BLaER1 treated with 17β-estradiol and CSF1 and Interleukin-3, amounts not matched to agents 10 nM and 100 nM (cell line): Measurements from ENCODE around the gene LYSMD2.

Source experiments
- H3K27ac ChIP-seq, 11 experiments: shearing (Covaris generic); formaldehyde crosslinking; 2 replicates each; pipeline ENCODE4 v1.8.1; 2022
- H3K27me3 ChIP-seq, 11 experiments: shearing (Covaris generic); formaldehyde crosslinking; 2 replicates each; pipeline ENCODE4 v1.8.1; 2022
- H3K36me3 ChIP-seq, 11 experiments: shearing (Covaris generic); formaldehyde crosslinking; 2 replicates each; pipeline ENCODE4 v1.8.1; 2022
- H3K4me1 ChIP-seq, 10 experiments: shearing (Covaris generic); formaldehyde crosslinking; 2 replicates each; pipeline ENCODE4 v1.8.1; 2022
- H3K4me2 ChIP-seq, 11 experiments: shearing (Covaris generic); formaldehyde crosslinking; 2 replicates each; pipeline ENCODE4 v1.8.1; 2022
- H3K4me3 ChIP-seq, 10 experiments: shearing (Covaris generic); formaldehyde crosslinking; 2 replicates each; pipeline ENCODE4 v1.8.1; 2022
- H3K9ac ChIP-seq, 11 experiments: shearing (Covaris generic); formaldehyde crosslinking; 2 replicates each; pipeline ENCODE4 v1.8.1; 2022
- H3K9me3 ChIP-seq, 11 experiments: shearing (Covaris generic); formaldehyde crosslinking; replicated peaks in 1 of 11; 2 replicates each; pipeline ENCODE4 v1.8.1; 2022
- H4K20me1 ChIP-seq, 11 experiments: shearing (Covaris generic); formaldehyde crosslinking; 2 replicates each; pipeline ENCODE4 v1.8.1; 2022
- Cebpa-rat ChIP-seq, 11 experiments: shearing (Covaris generic); IDR thresholded peaks; 2 replicates each; pipeline ENCODE4 v1.8.1; 2022

LYSMD2 gene

DNA sequence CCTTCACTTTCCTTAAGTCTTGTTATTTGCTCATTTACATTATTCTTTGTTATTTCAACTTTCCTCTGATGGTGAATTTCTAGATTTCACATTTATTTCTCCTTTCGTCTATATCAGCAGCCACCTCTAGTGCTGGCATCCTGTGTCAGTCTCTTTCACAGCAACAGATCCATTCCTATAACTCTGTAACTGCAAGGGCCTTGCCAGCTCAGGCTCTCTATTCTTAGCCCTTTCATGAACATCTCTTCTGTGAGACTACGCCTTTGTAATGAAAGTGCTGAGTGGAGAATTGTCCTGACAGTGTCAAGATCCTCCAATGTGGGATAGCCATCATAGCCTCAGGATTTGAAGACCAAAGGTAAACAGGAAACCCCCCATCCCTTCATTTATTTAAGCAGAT, 60.0 kb downstream of the LYSMD2 start:
- TF ChIP-seq Cebpa-rat (IDR thresholded peaks at IDR 0.05) = no peak
- no peaks in the 10 kb centered on the region for H3K27me3 ChIP-seq
- no peaks in the 10 kb centered on the region for H4K20me1 ChIP-seq
- H3K4me2 ChIP-seq = peak overlapping the region in 2 of 11 experiments; percentile 13 to 30; a peak in 3 of 22 replicates
- H3K27ac ChIP-seq = peak overlapping the region in 9 of 11 experiments; percentile 0 to 64 (median 55); a peak in 14 of 22 replicates
- H3K4me1 ChIP-seq = peaks cover 0 to 45% (median 15%) of the 10 kb centered on the region in 10 experiments; a peak in 13 of 20 replicates
- H3K4me3 ChIP-seq = no peak overlapping the region
- H3K9ac ChIP-seq = no peak overlapping the region
- H3K36me3 ChIP-seq = no peaks in the 10 kb centered on the region
- no peaks in the 10 kb centered on the region for H3K9me3 ChIP-seq

GRCh38 chr15:51677021-51677420, 60.4 kb downstream of the LYSMD2 start:
- H3K9me3 ChIP-seq = no peaks in the 10 kb centered on the region
- H4K20me1 ChIP-seq = no peaks in the 10 kb centered on the region
- H3K36me3 ChIP-seq = no peaks in the 10 kb centered on the region
- no peak overlapping the region for H3K9ac ChIP-seq
- no peak for TF ChIP-seq Cebpa-rat (IDR thresholded peaks at IDR 0.05)
- peak overlapping the region in 7 of 11 experiments; percentile 4 to 64 (median 56); a peak in 8 of 22 replicates for H3K27ac ChIP-seq
- H3K4me1 ChIP-seq = peaks cover 0 to 49% (median 19%) of the 10 kb centered on the region in 10 experiments; a peak in 13 of 20 replicates
- no peak overlapping the region for H3K4me2 ChIP-seq
- H3K27me3 ChIP-seq = no peaks in the 10 kb centered on the region
- no peak overlapping the region for H3K4me3 ChIP-seq

GRCh38 chr15:51675234-51675633, 62.2 kb downstream of the LYSMD2 start:
- Histone ChIP-seq H3K9ac (no peak overlapping the region), H3K4me2 (no peak overlapping the region), H3K4me1 (peaks cover 0 to 49% (median 23%) of the 10 kb centered on the region in 10 experiments; a peak in 13 of 20 replicates), H3K27me3 (no peaks in the 10 kb centered on the region), H3K4me3 (no peak overlapping the region), H3K36me3 (no peaks in the 10 kb centered on the region), H4K20me1 (no peaks in the 10 kb centered on the region), H3K9me3 (no peaks in the 10 kb centered on the region), H3K27ac (no peak overlapping the region)
- TF ChIP-seq Cebpa-rat (IDR thresholded peaks at IDR 0.05) = no peak
